ENCODE measurements around the gene LMAN1L.
A peak's percentile ranks its signal among the peaks of the same experiment; 100 is the strongest.

Gene LMAN1L

GRCh38 chr15:74817370-74817737 lies 4.7 kb downstream of the LMAN1L start:
- DNase-seq: no peak

GRCh38 chr15:74820056-74820455 lies 7.4 kb downstream of the LMAN1L start:
- DNase-seq: no peak

GRCh38 chr15:74821091-74821789 lies 8.6 kb downstream of the LMAN1L start:
- no peak for DNase-seq

- DNase-seq: no peak
Observed at GRCh38 chr15:74821790-74822158, 9.1 kb downstream of the LMAN1L start.

GRCh38 chr15:74822233-74822632 lies 9.6 kb downstream of the LMAN1L start:
- no peak for DNase-seq

- no peak for DNase-seq
Observed at GRCh38 chr15:74823324-74823723, 10.7 kb downstream of the LMAN1L start.

GRCh38 chr15:74824976-74825375 lies 12.3 kb downstream of the LMAN1L start:
- no peak for DNase-seq

GRCh38 chr15:74825866-74826265 lies 13.2 kb downstream of the LMAN1L start:
- no peak for DNase-seq

GRCh38 chr15:74826364-74826819 lies 13.8 kb downstream of the LMAN1L start, which contains the start of gene CPLX3:
Gene CPLX3, plus strand, starts transcription at chr15:74826627. Its CDS starts 77 bp downstream, at chr15:74826704.
- peak; percentile 9 to 52 for DNase-seq

- DNase-seq: no peak
Observed at GRCh38 chr15:74826921-74827320, 14.3 kb downstream of the LMAN1L start.

- no peak for DNase-seq
Observed at GRCh38 chr15:74827614-74828013, 15.0 kb downstream of the LMAN1L start.

GRCh38 chr15:74828835-74829234 lies 16.2 kb downstream of the LMAN1L start:
- DNase-seq: no peak

- no peak for DNase-seq
Observed at GRCh38 chr15:74829486-74829885, 16.9 kb downstream of the LMAN1L start.

- no peak for DNase-seq
Observed at GRCh38 chr15:74829991-74830390, 17.4 kb downstream of the LMAN1L start.

GRCh38 chr15:74830868-74831267 lies 18.2 kb downstream of the LMAN1L start:
- DNase-seq: no peak

- no peak for DNase-seq
Observed at GRCh38 chr15:74831813-74832495, 19.3 kb downstream of the LMAN1L start.

- no peak for DNase-seq
Observed at GRCh38 chr15:74832826-74833225, 20.2 kb downstream of the LMAN1L start.

- no peak for DNase-seq
Observed at GRCh38 chr15:74833376-74834107, 20.9 kb downstream of the LMAN1L start.

GRCh38 chr15:74835312-74835823 lies 22.7 kb downstream of the LMAN1L start:
- DNase-seq: peak; percentile 13 to 56

GRCh38 chr15:74836846-74837245 lies 24.2 kb downstream of the LMAN1L start:
- DNase-seq: no peak

- DNase-seq: no peak
Observed at GRCh38 chr15:74837482-74838136, 25.0 kb downstream of the LMAN1L start.

- DNase-seq: no peak
Observed at GRCh38 chr15:74838137-74838516, 25.5 kb downstream of the LMAN1L start.
